GM12874 (cell line): ENCODE results near the gene MCRIP1.

ENCODE experiments used
- TF ChIP-seq, protein P1 (sequence below): IDR thresholded peaks from 2 replicates; pipeline ENCODE4 v1.5.1; 2011; ENCODE audit warnings: low read depth, mild to moderate bottlenecking, control low read depth, low read length, moderate library complexity; ENCODE audit not compliant: insufficient read depth

The MCRIP1 gene

DNA sequence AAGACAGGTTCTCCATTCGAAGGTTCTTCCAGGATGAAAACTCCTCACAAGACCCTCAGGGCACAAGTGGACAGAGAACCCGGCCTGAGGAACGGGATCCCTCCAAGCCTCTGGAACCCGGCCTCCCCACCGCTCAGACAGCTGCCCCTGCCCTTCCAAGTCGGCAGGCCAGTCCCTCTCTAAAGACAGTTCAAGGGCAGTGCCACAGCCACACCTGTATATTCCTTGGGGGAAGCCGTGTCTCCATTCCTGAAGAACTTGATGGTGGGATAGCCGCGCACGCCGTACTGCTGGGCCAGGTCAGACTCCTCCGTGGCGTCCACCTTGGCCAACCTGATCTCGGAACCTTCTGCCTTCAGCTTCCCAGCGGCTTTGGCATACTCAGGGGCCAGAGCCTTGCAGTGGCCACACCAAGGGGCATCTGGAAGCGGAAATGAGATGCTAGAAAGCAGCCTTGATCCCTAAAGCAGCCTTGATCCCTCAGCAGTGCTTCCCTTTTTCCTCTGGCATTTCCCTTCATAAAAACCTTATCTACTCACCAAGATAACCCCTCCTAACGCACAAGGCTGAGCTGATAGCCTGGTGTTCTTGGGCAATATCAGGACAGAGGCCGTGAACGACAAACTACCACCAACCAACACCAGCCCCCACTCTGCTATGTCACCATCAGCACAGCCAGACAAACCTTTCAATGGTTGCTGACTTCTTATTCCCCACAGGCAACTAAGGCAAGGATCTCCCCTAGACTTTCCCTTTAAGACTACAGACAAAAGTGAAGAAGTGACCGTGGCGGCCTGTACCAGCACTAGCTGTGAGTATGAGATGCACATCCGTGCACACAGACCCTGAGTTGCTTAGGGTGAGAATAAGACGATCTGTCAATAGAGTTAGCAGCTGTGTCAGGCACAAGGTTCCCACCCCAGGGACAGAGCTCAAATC is 26.1 kb upstream of the MCRIP1 start:
- TF ChIP-seq, protein P1, sequence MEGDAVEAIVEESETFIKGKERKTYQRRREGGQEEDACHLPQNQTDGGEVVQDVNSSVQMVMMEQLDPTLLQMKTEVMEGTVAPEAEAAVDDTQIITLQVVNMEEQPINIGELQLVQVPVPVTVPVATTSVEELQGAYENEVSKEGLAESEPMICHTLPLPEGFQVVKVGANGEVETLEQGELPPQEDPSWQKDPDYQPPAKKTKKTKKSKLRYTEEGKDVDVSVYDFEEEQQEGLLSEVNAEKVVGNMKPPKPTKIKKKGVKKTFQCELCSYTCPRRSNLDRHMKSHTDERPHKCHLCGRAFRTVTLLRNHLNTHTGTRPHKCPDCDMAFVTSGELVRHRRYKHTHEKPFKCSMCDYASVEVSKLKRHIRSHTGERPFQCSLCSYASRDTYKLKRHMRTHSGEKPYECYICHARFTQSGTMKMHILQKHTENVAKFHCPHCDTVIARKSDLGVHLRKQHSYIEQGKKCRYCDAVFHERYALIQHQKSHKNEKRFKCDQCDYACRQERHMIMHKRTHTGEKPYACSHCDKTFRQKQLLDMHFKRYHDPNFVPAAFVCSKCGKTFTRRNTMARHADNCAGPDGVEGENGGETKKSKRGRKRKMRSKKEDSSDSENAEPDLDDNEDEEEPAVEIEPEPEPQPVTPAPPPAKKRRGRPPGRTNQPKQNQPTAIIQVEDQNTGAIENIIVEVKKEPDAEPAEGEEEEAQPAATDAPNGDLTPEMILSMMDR, result no peak

DNA sequence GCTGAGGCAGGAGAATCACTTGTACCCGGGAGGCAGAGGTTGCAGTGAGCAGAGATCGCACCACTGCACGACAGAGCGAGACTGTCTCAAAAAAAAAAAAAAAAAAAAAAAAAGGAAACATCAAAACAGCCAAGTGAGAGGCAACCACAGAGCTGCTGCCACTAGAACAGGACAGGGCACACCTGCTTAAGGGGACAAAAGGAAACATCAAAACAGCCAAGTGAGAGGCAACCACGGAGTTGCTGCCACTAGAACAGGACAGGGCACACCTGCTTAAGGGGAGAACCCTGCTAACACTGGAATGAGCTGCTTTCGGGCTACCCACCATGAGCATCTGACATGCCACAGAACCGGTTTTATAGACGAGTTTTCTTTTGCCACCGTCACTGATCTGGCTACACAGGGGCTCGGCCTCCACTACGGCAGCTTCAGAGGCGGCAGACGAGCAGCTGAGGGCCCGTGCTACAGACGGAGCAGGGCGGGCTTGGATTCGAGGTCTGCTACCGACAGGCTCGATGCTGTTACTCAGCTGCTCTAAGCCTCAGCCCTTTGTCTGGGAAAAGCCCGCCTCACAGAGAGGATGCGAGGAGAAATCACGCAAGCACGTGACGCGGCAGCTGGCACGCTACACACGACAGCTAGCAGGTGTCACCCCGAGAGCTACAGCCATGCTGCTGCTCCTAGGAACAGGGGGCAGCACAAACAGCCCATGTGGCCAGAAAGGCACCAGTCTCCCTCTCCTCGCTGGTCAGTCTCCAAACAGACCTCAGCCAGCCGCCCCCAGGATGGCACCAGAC is 25.3 kb upstream of the MCRIP1 start:
- TF ChIP-seq, protein P1, result no peak

- TF ChIP-seq, protein P1, result no peak
Observed at GRCh38 chr17:81854974-81855774, 22.1 kb upstream of the MCRIP1 start.

DNA sequence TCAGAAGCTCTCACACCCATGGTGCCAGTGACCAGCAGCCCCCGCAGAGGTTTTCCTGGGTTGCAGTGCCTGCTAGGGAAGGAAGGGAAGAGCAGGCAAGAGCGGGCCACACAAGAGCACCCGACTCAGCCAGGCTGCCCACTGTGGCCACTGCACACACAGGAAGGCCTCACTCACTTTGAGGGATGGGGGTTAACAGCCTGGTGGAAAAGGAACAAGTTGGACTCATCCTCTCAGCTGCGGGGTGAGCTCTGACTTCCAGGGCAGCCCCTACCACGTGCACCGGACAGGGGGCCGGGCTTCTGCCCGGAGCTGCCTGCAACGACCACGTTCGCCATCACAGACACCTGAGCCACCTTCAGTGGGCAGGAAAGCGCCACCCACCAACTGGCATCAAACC is 19.1 kb upstream of the MCRIP1 start:
- TF ChIP-seq, protein P1, result no peak

DNA sequence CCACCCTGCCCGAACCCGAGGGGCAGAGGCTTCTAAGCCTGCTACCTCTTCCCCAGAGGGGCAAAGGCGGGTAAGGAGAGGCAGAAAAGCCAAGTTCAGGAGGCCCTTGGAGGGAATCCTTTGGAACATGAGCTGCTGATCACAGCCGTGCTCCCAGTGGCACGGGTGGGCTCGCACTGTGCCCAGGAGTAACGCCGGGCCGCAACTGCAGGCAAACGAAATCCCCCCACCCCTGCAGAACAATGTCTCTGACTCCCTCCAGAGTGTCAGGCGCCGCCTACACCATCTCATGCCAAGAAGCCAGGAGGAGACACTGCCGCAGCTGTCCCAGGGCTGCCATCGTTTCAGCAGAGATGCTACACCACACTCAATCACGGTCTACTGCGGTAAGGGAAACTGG is 18.3 kb upstream of the MCRIP1 start:
- TF ChIP-seq, protein P1, result no peak

DNA sequence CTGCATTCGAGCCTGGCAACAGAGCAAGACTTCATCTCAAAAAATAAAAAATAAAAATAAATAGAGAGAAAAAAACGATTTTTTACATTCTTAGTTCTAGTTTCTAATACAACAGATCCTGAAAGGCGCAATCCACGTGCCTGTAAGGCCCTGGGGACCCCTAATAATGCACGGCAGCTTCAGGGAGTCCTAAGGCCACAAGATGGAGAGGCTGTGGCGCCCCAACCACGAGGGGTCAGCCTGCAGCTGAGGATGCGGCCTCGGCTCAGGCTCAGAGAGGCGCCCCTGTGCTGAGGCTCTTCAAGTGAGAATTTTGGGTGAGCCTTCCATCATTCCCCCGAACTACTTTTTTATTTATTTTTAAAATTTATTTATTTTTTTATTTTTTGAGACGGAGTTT is 16.4 kb upstream of the MCRIP1 start:
- TF ChIP-seq, protein P1, result no peak
